Immature natural killer cell (primary cell): ENCODE results near the gene NR2F1-AS1. TPM values are rescaled to one million over a fixed set of nuclear protein-coding genes. Genes with fewer than 3 reads are reported as not detected.

Source experiments
- DNase-seq, 3 donors: peaks; one replicate each; pipeline ENCODE4 v3.0.0; 2022; ENCODE audit warnings: mixed read lengths in 1 of 3
- H3K27ac Mint-ChIP-seq, 6 donors: one replicate each; pipeline ENCODE4 v1.8.0; 2020; ENCODE audit warnings: mixed read lengths in 6 of 6, mild to moderate bottlenecking in 5 of 6, inconsistent platforms in 4 of 6, moderate library complexity in 3 of 6
- H3K27me3 Mint-ChIP-seq, 3 donors: one replicate each; pipeline ENCODE4 v1.8.0; 2020 to 2021; ENCODE audit warnings: low read depth in 3 of 3, mild to moderate bottlenecking in 3 of 3, mixed read lengths in 3 of 3, moderate library complexity in 3 of 3, inconsistent platforms in 1 of 3
- H3K36me3 Mint-ChIP-seq, 3 donors: one replicate each; pipeline ENCODE4 v1.8.0; 2020; ENCODE audit warnings: mixed read lengths in 3 of 3, inconsistent platforms in 2 of 3, mild to moderate bottlenecking in 2 of 3
- H3K4me1 Mint-ChIP-seq, 2 donors: one replicate each; pipeline ENCODE4 v1.8.0; 2020; ENCODE audit warnings: inconsistent platforms in 2 of 2, mild to moderate bottlenecking in 2 of 2, mixed read lengths in 2 of 2, moderate library complexity in 1 of 2
- H3K4me3 Mint-ChIP-seq, 5 donors: one replicate each; pipeline ENCODE4 v1.8.0; 2020; ENCODE audit warnings: mild to moderate bottlenecking in 5 of 5, mixed read lengths in 5 of 5, inconsistent platforms in 3 of 5, moderate library complexity in 3 of 5
- H3K9me3 Mint-ChIP-seq, 6 donors: one replicate each; pipeline ENCODE4 v1.8.0; 2020; ENCODE audit warnings: mild to moderate bottlenecking in 6 of 6, mixed read lengths in 6 of 6, inconsistent platforms in 4 of 6, moderate library complexity in 3 of 6
- polyA plus RNA-seq, 3 donors: library from polyadenylated mRNA; unstranded; fragments of 300-500 nt; fragmentation: Illumina TruSeq; gene quantifications; one replicate each; pipeline ENCODE4 v1.2.3, GENCODE V29; 2021

Gene NR2F1-AS1
- polyA plus RNA-seq, 3 donors from 2014 or later = not detected

DNA sequence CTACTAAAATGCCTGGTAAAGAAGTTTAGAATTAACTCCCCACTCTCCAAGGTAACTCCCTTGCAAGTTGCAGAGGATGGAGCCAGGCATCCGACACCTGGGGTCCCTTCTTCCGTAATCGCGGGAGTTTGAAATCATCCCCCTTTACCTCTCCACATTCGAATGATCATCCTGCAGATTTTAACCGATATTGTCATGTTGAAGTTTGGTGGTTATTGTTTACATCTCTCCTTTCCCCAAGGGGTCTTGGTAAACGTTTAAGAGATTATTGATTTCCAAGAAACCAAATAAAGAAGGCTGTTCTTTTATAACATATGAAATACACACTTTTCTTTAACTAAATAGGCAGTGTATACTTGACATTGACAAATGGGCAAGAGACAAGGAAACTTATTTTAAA lies 28.7 kb upstream of the NR2F1-AS1 start:
- Mint-ChIP-seq H3K9me3 (peaks cover 0 to 6% (median 2%) of the 10 kb centered on the region in 6 donors), H3K27me3 (peaks cover 44 to 77% (median 53%) of the 10 kb centered on the region in 3 donors), H3K4me1 (peaks cover 16 to 26% of the 10 kb centered on the region in 2 donors), H3K27ac (no peak overlapping the region), H3K36me3 (no peaks in the 10 kb centered on the region), H3K4me3 (no peak overlapping the region)
- DNase-seq = no peak

DNA sequence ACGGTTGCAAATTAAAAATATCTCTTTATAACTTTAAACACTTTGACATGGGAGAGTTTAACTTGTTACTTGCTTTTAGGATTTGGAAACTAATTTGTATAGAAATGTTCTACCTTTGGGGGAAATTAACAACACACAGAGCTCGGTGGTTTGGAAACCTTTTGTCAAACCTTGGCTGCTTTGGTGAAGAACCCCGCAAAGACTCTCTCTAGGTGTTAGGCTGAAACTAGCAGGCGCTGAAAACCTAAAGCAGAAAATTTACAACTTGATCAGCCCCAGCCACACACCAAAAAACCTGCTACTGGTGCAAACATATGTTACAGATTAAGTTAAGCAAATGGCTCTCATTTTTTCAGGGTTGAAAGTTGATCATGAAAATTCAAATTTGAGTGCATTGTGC lies 27.8 kb upstream of the NR2F1-AS1 start:
- Mint-ChIP-seq H3K27ac (no peak overlapping the region), H3K4me1 (peaks cover 17 to 29% of the 10 kb centered on the region in 2 donors), H3K27me3 (peaks cover 46 to 72% (median 54%) of the 10 kb centered on the region in 3 donors), H3K36me3 (no peaks in the 10 kb centered on the region), H3K4me3 (no peak overlapping the region), H3K9me3 (peaks cover 0 to 6% (median 2%) of the 10 kb centered on the region in 6 donors)
- DNase-seq = no peak

DNA sequence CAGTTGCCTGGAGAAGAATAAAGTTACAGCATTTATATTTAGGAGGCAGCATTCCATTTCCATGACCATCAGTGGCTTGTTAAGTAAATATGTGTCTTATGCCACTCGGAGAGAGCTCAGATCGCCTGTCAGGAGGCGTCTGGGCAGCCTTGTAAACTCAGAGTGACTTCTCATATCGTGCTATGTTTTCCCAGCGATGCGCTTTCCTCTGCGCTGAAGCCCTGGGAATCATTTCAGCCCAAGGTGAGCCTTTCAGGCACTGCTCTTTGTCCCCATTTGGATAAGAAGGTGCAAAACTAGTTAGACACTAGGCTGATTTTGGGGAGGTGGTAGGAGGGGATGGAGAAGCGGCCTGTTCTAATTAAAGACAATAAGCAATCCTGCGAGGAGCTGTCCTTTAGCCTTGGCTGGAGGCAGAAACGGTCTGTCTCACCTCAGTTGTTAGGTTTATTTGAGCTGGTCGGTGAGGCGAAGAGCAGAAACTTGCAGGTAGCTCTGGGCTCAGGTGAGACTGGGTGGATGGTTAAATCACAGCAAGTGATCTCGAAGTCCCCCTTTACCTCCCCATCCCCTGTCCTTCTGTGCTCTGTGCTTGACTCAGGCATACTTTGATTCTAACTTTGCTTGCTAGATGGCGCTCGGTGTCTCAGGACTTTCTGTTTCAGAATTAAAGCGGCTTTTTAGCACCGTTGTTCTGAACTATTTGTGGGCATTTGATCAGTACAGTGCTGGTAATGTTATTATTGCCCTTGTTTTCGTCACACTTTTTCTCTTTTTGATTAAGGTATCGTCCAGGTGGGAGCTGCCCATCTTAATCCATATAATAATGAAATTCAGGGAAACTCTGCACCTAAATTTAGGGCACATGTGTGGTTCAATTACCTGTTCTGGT lies 26.6 kb upstream of the NR2F1-AS1 start:
- Mint-ChIP-seq H3K36me3 (no peaks in the 10 kb centered on the region), H3K4me1 (peaks cover 17 to 30% of the 10 kb centered on the region in 2 donors), H3K27ac (no peak overlapping the region), H3K9me3 (peaks cover 0 to 11% (median 0%) of the 10 kb centered on the region in 6 donors), H3K27me3 (peaks cover 51 to 73% (median 54%) of the 10 kb centered on the region in 3 donors), H3K4me3 (peak overlapping the region in 3 of 5 donors; percentile 8 to 43 (median 24))
- peak; percentile 32 to 46 (median 35) for DNase-seq

DNA sequence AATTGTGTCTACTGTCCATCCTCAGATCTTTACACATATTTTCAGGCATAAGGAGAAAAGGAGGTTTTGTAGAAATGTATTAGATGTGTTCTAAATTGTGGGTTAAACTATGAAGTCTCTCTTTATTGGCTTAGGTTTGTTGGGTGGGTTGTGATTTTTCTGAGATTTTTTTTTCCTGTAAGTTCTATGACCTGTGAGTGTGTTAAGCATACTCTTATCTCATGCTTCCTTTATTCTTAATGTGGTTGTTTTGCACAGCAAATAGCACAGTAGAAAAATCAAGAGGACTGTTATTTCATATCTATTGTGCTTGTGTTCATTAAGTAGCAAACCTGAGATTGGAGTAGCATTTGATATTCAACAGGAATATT lies 25.3 kb upstream of the NR2F1-AS1 start:
- no peak for DNase-seq
- Mint-ChIP-seq H3K27ac (no peak overlapping the region), H3K9me3 (peaks cover 0 to 11% (median 0%) of the 10 kb centered on the region in 6 donors), H3K4me1 (peaks cover 14 to 17% of the 10 kb centered on the region in 2 donors), H3K4me3 (no peak overlapping the region), H3K36me3 (no peaks in the 10 kb centered on the region), H3K27me3 (peaks cover 47 to 62% (median 53%) of the 10 kb centered on the region in 3 donors)

DNA sequence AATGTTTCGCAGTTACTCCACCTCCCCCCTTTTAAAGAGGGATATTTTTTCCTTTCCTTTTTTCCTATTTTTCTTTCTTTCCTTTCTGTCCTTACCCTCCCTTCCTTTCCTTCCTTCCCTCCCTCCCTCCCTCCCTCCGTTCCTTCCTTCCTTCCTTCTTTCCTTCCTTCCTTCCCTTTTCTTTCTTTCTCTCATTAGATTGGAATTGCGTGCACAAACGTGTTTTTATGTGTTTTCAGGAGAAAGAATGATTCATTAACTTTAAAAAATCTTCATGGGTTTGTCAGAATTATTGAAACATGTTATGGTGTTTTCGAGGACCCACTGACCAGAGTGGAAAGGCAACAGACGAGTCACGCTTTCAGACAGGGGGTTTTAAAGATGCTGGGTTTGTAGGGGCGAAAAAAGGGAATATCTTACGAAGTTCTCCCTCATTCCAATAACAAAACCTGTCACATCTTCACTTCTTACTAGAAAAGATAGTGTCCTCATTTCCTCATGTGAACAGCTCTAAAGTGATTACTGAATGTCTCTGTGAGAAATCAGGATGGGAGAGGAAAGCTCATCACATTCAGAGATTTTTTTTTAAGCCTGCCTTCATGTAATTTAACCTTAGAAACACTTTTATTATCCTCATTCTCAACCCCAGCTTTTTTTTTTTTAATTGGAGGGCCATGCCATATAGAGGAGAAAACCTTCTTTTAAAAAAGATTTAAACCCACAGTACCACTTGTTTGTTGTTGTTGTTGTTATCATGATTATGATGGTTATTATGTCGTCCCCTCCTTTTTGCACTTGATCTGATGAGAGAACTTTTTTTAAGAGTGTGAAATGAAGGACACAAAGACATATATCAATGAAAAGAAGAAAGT lies 23.9 kb upstream of the NR2F1-AS1 start:
- no peak for DNase-seq
- Mint-ChIP-seq H3K4me1 (peaks cover 14 to 17% of the 10 kb centered on the region in 2 donors), H3K27me3 (peaks cover 38 to 50% (median 46%) of the 10 kb centered on the region in 3 donors), H3K36me3 (no peaks in the 10 kb centered on the region), H3K27ac (no peak overlapping the region), H3K4me3 (peak overlapping the region in 1 of 5 donors; percentile 11), H3K9me3 (peaks cover 0 to 5% (median 0%) of the 10 kb centered on the region in 6 donors)

DNA sequence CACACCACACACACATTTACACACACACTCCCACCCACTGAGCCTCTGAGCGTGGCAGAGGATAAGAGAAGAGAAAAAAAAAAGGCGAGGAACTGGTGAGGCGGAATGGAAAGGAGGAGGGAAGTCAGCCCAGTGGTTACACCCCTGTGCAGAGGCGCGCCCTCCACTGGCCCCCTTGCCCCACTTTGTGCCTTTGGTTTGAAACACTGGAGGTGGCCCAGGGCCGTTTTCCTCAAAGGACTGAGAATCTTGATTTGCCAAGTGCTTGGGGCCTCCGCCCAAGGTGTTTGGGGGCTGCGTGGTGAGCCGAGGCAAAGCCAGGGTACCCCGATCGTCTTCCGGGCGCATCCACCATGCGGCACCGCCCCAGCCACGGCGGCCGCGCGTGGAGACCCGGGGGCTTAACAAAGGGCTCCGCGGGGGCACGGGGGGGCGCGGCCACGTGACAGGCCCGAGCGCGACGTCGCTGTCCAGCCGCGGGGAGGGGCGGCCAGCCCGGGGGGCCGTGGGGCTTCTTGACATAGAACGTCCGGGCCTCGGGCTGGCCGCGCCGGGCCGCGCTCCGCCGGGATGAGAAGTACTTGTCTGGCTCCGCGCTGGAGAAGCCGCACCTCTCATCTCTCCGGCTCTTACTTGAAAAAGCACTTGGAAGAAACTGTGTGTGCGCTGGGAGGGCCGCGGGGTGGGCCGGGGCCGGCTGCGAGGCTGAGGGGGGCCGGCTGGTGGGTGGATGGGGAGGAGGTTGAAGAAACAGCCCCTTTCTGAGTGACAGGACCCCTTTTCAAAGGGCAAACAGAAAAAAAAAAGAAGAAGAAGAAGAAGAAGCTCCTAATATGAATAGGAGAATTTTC lies 23.0 kb upstream of the NR2F1-AS1 start:
- Mint-ChIP-seq H3K27ac (no peak overlapping the region), H3K4me1 (peaks cover 14 to 17% of the 10 kb centered on the region in 2 donors), H3K4me3 (peak overlapping the region in 1 of 5 donors; percentile 52), H3K27me3 (peaks cover 30 to 42% (median 41%) of the 10 kb centered on the region in 3 donors), H3K36me3 (no peaks in the 10 kb centered on the region), H3K9me3 (peaks cover 0 to 5% (median 0%) of the 10 kb centered on the region in 6 donors)
- no peak for DNase-seq

DNA sequence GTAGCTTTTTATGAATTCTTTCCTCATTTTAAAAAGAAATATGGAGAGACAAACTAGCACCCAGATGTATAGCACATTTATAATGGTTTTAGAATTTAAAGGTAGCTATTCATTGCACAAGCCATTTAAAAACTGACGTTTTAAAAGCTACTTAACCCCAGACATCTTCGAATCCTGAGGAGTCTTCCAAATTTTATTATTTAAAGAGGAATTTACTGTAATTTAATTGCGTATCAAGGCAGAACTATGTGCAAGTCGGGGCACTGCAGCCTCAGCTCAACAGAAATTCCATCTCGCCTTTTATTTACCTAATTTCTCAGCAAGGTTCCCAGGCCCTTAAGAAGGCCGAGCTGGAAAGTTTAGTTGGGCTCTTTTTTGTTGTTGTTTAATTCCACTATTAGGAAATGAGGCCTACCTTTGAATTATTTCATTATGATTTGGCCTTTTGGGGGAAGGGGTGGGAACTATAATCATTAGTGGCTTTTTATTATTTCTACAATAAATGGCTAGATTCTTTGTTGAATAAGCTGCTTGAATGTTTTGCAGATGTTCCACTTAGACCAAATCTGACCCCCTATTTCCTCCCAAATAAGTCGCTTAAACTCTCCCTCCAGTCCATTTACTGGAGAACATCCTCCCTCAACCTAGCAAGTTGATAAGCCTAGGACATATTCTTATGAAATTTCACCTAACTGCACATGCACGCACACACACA lies 22.2 kb upstream of the NR2F1-AS1 start:
- Mint-ChIP-seq H3K27me3 (peaks cover 26 to 42% (median 38%) of the 10 kb centered on the region in 3 donors), H3K4me3 (peak overlapping the region in 1 of 5 donors; percentile 52), H3K9me3 (peaks cover 0 to 5% (median 0%) of the 10 kb centered on the region in 6 donors), H3K4me1 (peaks cover 14 to 17% of the 10 kb centered on the region in 2 donors), H3K27ac (no peak overlapping the region), H3K36me3 (no peaks in the 10 kb centered on the region)
- no peak for DNase-seq

DNA sequence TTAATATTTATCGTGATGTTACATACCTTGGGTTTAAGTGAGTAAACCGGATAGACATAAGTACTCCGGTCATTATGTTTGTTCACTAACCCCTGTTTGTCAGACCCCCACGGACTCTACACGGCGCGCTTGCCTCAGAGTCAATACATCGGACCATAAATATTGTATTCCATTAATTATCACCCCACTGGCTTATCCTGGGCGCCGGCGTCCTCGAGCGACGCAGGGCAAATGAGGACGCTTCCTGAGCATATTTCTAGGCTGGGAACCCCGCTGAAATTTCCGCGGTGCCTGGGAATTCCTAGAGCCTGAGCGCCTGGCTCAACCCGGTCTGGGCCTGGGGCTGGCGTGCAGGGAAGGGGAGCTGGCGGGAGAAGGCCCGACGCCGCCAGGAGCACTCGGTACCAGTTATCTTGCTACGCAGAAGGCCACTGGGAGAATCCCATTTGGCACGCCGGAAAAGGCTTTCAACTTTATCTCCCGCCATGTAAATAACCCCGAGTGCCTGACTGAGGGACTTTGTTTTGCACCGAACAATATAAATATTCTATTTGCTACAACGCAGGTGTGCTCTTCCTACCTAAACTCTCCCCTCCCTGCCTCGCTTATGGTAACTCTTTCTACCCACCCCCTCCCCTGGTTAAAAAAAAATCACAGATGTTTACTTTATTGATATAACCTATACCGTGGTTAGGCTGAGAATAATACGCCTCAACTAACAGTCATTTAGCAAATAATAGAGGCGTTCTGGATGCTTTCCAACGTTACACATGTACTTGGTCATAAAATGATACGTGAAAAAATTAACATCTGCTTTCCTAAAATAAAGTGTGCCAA lies 21.4 kb upstream of the NR2F1-AS1 start:
- Mint-ChIP-seq H3K4me1 (peaks cover 6 to 10% of the 10 kb centered on the region in 2 donors), H3K27me3 (peaks cover 19 to 38% (median 37%) of the 10 kb centered on the region in 3 donors), H3K36me3 (no peaks in the 10 kb centered on the region), H3K27ac (no peak overlapping the region), H3K4me3 (no peak overlapping the region), H3K9me3 (peaks cover 0 to 5% (median 0%) of the 10 kb centered on the region in 6 donors)
- DNase-seq = no peak

DNA sequence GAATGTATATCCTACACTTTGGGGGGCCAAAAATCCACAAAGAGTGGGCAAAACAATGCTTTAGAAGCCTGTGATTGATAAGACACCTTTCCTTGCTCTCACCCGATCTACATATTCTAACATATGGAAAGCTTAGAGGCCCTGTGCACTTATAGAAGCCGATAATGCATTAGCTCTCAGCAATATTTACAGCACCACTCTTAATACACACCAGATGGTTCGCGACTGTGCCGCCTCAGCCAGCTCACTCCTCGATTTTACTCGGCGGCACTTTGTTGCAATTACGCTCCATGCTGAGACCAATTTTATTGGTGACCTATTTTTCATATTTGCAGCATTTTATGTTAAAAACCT lies 20.8 kb upstream of the NR2F1-AS1 start:
- no peak for DNase-seq
- no peaks in the 10 kb centered on the region for H3K36me3 Mint-ChIP-seq
- H3K9me3 Mint-ChIP-seq = peaks cover 0 to 5% (median 0%) of the 10 kb centered on the region in 6 donors
- H3K4me1 Mint-ChIP-seq = peaks cover 4 to 10% of the 10 kb centered on the region in 2 donors
- no peak overlapping the region for H3K27ac Mint-ChIP-seq
- H3K4me3 Mint-ChIP-seq = no peak overlapping the region
- H3K27me3 Mint-ChIP-seq = peaks cover 17 to 39% (median 35%) of the 10 kb centered on the region in 3 donors

DNA sequence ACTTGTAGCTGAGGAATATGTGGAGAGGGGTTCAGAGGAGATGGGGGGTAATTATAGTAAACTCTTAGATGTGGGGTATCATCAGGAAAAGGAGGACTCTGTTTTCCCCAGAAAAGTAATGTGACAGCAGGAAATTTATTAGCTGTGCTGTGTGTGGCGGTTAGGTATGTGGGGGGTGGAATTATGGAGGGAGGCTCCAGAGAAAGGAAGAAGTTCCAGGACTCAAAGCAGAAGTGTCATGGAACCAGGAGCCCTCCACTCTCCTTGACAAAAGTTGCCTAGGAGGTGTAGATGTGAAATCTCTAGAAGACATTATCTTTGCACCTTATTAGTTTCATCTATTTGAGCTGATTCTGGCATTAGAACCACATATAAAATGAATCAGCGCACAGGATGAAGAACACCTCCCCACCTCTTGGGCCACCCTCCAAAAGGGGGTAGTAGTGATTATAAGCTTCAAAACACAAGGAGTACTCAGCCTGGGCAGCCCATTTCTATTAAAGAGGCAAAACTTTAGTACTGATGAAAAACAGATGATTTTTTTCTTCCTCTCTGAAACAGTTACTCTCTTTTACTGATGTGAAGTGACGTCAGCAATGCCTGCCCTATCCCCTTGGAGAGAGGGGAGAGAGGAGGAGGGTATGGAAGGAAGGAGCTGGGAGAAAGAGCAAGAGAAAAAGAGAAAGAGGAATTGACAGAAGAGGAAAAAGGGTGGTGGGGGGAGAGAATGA lies 20.2 kb upstream of the NR2F1-AS1 start:
- H3K27ac Mint-ChIP-seq = no peak overlapping the region
- peaks cover 16 to 44% (median 31%) of the 10 kb centered on the region in 3 donors for H3K27me3 Mint-ChIP-seq
- no peaks in the 10 kb centered on the region for H3K36me3 Mint-ChIP-seq
- no peak for DNase-seq
- H3K4me3 Mint-ChIP-seq = no peak overlapping the region
- H3K4me1 Mint-ChIP-seq = peaks cover 4 to 11% of the 10 kb centered on the region in 2 donors
- peaks cover 0 to 5% (median 0%) of the 10 kb centered on the region in 6 donors for H3K9me3 Mint-ChIP-seq

DNA sequence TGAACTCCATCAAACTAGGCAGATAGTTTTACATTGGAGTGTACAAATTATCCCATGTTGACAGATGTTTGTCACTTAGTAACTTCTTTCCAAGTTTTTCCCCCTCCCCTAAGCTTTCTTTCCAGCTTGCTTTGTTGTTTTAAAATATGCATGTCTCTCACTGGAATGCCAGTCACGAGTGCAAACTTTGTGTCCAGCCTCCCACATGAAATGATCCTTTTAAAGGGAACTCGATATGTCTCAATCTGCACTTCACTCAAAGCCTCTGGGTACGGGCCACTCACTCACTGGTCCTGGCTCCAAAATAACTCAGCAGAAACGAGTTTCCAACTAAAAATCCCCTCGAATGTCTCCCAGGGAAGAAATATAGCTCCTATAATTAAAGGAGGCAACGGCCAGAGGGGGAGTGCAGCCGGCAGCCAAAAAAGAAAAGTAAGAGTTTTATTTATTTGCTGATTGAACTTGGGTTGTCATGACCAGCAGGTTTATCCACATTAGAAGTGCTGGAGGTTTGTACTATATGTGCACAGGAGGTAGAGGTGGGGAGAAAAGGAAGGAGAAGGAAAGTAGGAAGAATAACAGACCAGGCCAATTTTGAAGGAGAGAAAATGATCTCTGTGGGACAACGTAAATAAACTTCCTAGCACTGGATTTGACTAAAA lies 19.5 kb upstream of the NR2F1-AS1 start:
- no peaks in the 10 kb centered on the region for H3K36me3 Mint-ChIP-seq
- H3K4me3 Mint-ChIP-seq = no peak overlapping the region

More for the DNA sequence above, 19.5 kb upstream of the NR2F1-AS1 start:
- DNase-seq = no peak
- Mint-ChIP-seq H3K4me1 (peaks cover 7 to 18% of the 10 kb centered on the region in 2 donors), H3K9me3 (peaks cover 0 to 7% (median 0%) of the 10 kb centered on the region in 6 donors), H3K27ac (no peak overlapping the region), H3K27me3 (peaks cover 19 to 46% (median 24%) of the 10 kb centered on the region in 3 donors)
